Caco-2 (cell line): ENCODE data around the gene TBX2. TPM values are rescaled to one million over a fixed set of nuclear protein-coding genes. Genes with fewer than 3 reads are reported as not detected.

Experiments used
- BruUV-seq: library from RNA; stranded (reverse); fragments of 400-500 nt; replicated peaks from 2 replicates; lab custom pipeline; 2021; lab: Mats Ljungman, UMichigan
- CTCF ChIA-PET: fragments of 300-600 bp; sonication (Branson Sonifier 250); formaldehyde crosslinking; loops from one replicate; lab custom pipeline; 2022; ENCODE audit warnings: antibody characterized with exemption; lab: Charles Lee
- POLR2A ChIA-PET: fragments of 300-600 bp; sonication (Branson Sonifier 250); formaldehyde crosslinking; loops from one replicate; lab custom pipeline; 2022; ENCODE audit warnings: antibody characterized with exemption; lab: Charles Lee
- DNase-seq, 2 experiments: peaks; one replicate each; pipeline versions ENCODE4 v3.0.0 to v3.0.0-alpha.2; 2020 to 2022
- H3K27me3 ChIP-seq: replicated peaks from 2 replicates; pipeline ENCODE4 v1.6.0; 2011; ENCODE audit warnings: low read length; ENCODE audit not compliant: control insufficient read depth, insufficient read depth
- H3K36me3 ChIP-seq: 2 replicates; pipeline ENCODE4 v1.5.1; 2011; ENCODE audit warnings: low read length; ENCODE audit not compliant: control insufficient read depth, insufficient read depth
- H3K4me1 ChIP-seq: fragments of 250-450 bp; sonication (Bioruptor Pico); 2 replicates; pipeline ENCODE4 v1.5.1; 2020; ENCODE audit warnings: mild to moderate bottlenecking
- H3K4me3 ChIP-seq: 2 replicates; pipeline ENCODE4 v1.5.1; 2011; ENCODE audit warnings: low read depth, mild to moderate bottlenecking, control low read depth, low read length
- H3K9me3 ChIP-seq: fragments of 250-450 bp; sonication (Bioruptor Pico); 2 replicates; pipeline ENCODE4 v1.5.1; 2020; ENCODE audit warnings: mild to moderate bottlenecking, moderate library complexity
- H3K27ac Mint-ChIP-seq: one replicate; pipeline ENCODE4 v1.8.0; 2022; ENCODE audit warnings: mixed read lengths; ENCODE audit not compliant: unreplicated experiment
- H3K27me3 Mint-ChIP-seq: one replicate; pipeline ENCODE4 v1.8.0; 2022; ENCODE audit warnings: mixed read lengths; ENCODE audit not compliant: insufficient read depth, unreplicated experiment
- H3K36me3 Mint-ChIP-seq: one replicate; pipeline ENCODE4 v1.8.0; 2022; ENCODE audit warnings: mild to moderate bottlenecking, mixed read lengths; ENCODE audit not compliant: insufficient read depth, unreplicated experiment
- H3K4me1 Mint-ChIP-seq: one replicate; pipeline ENCODE4 v1.8.0; 2022; ENCODE audit warnings: low read depth, mixed read lengths; ENCODE audit not compliant: unreplicated experiment
- H3K4me3 Mint-ChIP-seq: one replicate; pipeline ENCODE4 v1.8.0; 2022; ENCODE audit warnings: mild to moderate bottlenecking, moderate library complexity, mixed read lengths; ENCODE audit not compliant: unreplicated experiment
- H3K9me3 Mint-ChIP-seq: one replicate; pipeline ENCODE4 v1.8.0; 2022; ENCODE audit warnings: mixed read lengths; ENCODE audit not compliant: unreplicated experiment
- intact Hi-C: fragments of 100-400 bp; cut with micrococcal nuclease; formaldehyde crosslinking; loops from one replicate; pipeline ENCODE4 v1.10.0; 2022; ENCODE audit not compliant: unreplicated experiment
- total RNA-seq: library from RNA; stranded (reverse); gene quantifications from 2 replicates; pipeline ENCODE4 v1.2.3, GENCODE V29; 2022
- TF ChIP-seq, protein P1 (sequence below), 2 experiments: fragments of 200-600 bp in 1 of 2; IDR thresholded peaks; 1 replicate in 1 of 2; 2 replicates in 1 of 2; pipeline versions ENCODE4 v1.5.1 to v1.8.0; 2011 to 2022; ENCODE audit warnings: antibody characterized with exemption in 1 of 2, control low read depth in 1 of 2, inconsistent platforms in 1 of 2, low read depth in 1 of 2, low read length in 1 of 2, mild to moderate bottlenecking in 1 of 2, moderate library complexity in 1 of 2; ENCODE audit not compliant: insufficient read depth in 1 of 2, severe bottlenecking in 1 of 2, unreplicated experiment in 1 of 2

Gene TBX2
- total RNA-seq, 1 experiment from 2014 or later: 8.9 TPM

DNA sequence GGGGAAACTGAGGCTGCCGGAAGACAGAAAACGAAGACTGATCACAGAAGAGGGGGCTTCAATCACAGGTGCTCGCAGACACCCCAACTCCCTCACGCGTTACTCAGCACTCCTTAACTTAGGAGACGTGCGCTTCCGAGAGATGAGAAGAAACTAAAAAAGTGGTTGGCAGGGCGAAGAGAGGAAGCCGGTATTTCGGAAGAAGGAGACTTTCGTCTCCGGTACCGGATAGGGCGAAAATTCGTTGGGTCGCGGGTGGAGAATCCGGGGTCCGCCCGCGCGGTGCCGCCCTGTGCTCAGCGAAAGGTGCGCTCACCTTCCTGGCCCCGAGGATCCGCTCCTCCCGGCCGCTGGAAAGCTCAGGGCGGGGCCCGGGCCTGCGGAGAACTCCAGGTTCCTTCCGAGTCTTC, 917 bp upstream of the TBX2 start:
- no TSS peak for BruUV-seq
- Mint-ChIP-seq H3K4me3 (peak overlapping the region; percentile 85), H3K27me3 (no peaks in the 10 kb centered on the region), H3K9me3 (no peaks in the 10 kb centered on the region), H3K4me1 (peaks cover 24% of the 10 kb centered on the region), H3K27ac (peak overlapping the region; percentile 78), H3K36me3 (peaks cover 26% of the 10 kb centered on the region)
- peaks cover 23% of the 10 kb centered on the region for H3K4me1 ChIP-seq
- H3K27me3 ChIP-seq: no peaks in the 10 kb centered on the region
- ChIA-PET CTCF (interaction anchor here (1.2 to 2.7 kb wide), 3 partner anchors 11 to 427 kb away, joined by 5 to 12 read pairs (median 5); no protein-coding TSS in a partner anchor), POLR2A (interaction anchor here (0.6 kb wide), 1 partner anchor 41 kb away, joined by 3 read pairs; no protein-coding TSS in a partner anchor)
- TF ChIP-seq, protein P1, sequence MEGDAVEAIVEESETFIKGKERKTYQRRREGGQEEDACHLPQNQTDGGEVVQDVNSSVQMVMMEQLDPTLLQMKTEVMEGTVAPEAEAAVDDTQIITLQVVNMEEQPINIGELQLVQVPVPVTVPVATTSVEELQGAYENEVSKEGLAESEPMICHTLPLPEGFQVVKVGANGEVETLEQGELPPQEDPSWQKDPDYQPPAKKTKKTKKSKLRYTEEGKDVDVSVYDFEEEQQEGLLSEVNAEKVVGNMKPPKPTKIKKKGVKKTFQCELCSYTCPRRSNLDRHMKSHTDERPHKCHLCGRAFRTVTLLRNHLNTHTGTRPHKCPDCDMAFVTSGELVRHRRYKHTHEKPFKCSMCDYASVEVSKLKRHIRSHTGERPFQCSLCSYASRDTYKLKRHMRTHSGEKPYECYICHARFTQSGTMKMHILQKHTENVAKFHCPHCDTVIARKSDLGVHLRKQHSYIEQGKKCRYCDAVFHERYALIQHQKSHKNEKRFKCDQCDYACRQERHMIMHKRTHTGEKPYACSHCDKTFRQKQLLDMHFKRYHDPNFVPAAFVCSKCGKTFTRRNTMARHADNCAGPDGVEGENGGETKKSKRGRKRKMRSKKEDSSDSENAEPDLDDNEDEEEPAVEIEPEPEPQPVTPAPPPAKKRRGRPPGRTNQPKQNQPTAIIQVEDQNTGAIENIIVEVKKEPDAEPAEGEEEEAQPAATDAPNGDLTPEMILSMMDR (IDR thresholded peaks at IDR 0.05; ENCODE audit: insufficient read depth in 1 of 2, low read depth in 1 of 2, low read length in 1 of 2, severe bottlenecking in 1 of 2, unreplicated experiment in 1 of 2): no peak
- DNase-seq: no peak
- H3K4me3 ChIP-seq: peak overlapping the region; percentile 72
- intact Hi-C loops: loop anchor here (1.0 kb wide), 1 partner anchor 11 kb away; no protein-coding TSS in a partner anchor
- no peaks in the 10 kb centered on the region for H3K36me3 ChIP-seq
- no peaks in the 10 kb centered on the region for H3K9me3 ChIP-seq

DNA sequence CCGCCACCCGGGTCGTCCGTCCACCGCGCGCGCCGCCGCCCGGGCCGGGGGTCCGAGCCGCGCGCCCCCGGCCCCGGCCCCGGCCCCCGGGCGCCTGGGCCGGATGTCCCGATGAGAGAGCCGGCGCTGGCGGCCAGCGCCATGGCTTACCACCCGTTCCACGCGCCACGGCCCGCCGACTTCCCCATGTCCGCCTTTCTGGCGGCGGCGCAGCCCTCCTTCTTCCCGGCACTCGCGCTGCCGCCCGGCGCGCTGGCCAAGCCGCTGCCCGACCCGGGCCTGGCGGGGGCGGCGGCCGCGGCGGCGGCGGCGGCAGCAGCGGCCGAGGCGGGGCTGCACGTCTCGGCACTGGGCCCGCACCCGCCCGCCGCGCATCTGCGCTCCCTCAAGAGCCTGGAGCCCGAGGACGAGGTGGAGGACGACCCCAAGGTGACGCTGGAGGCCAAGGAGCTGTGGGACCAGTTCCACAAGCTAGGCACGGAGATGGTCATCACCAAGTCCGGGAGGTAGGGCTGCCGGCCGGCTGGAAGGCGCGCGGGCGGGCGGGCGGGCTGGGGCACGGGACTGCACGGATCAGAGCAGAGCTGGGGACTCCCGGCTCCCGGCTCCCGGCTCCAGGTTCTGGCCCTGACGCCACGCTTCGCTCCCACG, 548 bp downstream of the TBX2 start:
- Histone ChIP-seq H3K27me3 (no peaks in the 10 kb centered on the region), H3K9me3 (no peaks in the 10 kb centered on the region), H3K36me3 (no peaks in the 10 kb centered on the region), H3K4me3 (peak overlapping the region; percentile 72), H3K4me1 (peaks cover 8% of the 10 kb centered on the region)
- Mint-ChIP-seq H3K27ac (no peak overlapping the region), H3K36me3 (peaks cover 18% of the 10 kb centered on the region), H3K4me1 (peaks cover 9% of the 10 kb centered on the region), H3K27me3 (no peaks in the 10 kb centered on the region), H3K9me3 (no peaks in the 10 kb centered on the region), H3K4me3 (peak overlapping the region; percentile 85)
- TF ChIP-seq, protein P1 (IDR thresholded peaks at IDR 0.05; ENCODE audit: insufficient read depth in 1 of 2, low read depth in 1 of 2, low read length in 1 of 2, severe bottlenecking in 1 of 2, unreplicated experiment in 1 of 2): no peak
- ChIA-PET CTCF (interaction anchor here (0.6 to 2.7 kb wide), 10 partner anchors 9 to 429 kb away, joined by 3 to 12 read pairs (median 4); no protein-coding TSS in a partner anchor), POLR2A (interaction anchor here (0.6 to 1.3 kb wide), 3 partner anchors 9 to 175 kb away, joined by 3 read pairs; no protein-coding TSS in a partner anchor)
- BruUV-seq: no TSS peak
- intact Hi-C loops: no loop called here
- DNase-seq: peak; percentile 79 to 82

DNA sequence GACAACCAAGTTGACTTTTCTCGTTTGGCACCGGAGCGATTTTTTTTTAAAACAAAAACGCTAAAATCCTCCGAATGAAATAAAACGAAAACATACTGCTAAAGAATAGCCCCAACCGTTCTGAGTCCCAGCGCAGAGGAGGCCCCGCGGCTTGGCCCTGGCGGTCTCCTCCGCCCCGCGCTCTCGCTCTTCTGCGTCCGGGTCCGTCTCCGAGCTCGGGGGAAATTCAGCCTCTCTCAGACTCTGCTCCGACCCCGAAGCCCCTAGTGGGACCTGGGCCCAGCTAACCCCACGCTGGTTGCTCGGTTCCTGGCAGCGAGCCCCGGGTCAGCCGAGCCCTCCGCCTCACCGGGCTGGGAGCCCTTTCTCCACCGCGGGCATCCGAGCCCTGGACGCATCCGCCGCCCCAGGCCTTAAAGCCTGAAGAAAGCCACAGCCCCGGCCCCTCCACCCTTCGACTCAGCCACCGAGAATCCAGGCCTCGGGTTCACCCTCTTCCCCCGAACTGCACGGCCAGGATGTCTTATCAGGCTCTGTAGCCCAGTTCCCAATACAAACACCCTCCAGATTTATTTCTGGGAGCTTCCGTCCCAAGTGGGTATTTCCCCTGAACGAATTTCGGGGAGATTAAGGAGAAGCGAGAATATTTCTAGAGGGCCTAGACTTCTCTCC, 1.2 kb downstream of the TBX2 start:
- no peak overlapping the region for H3K27ac Mint-ChIP-seq
- no peak for DNase-seq
- no peaks in the 10 kb centered on the region for H3K27me3 ChIP-seq
- intact Hi-C loops: no loop called here
- CTCF ChIA-PET: interaction anchor here (0.6 to 1.6 kb wide), 5 partner anchors 8 to 182 kb away, joined by 3 to 6 read pairs (median 4); no protein-coding TSS in a partner anchor
- no peaks in the 10 kb centered on the region for H3K27me3 Mint-ChIP-seq
- POLR2A ChIA-PET: interaction anchor here (0.6 kb wide), 1 partner anchor 26 kb away, joined by 3 read pairs; no protein-coding TSS in a partner anchor
- peaks cover 2% of the 10 kb centered on the region for H3K4me1 Mint-ChIP-seq
- peak overlapping the region; percentile 85 for H3K4me3 Mint-ChIP-seq
- H3K9me3 Mint-ChIP-seq: no peaks in the 10 kb centered on the region
- peak overlapping the region; percentile 72 for H3K4me3 ChIP-seq
- H3K9me3 ChIP-seq: no peaks in the 10 kb centered on the region
- TF ChIP-seq, protein P1 (IDR thresholded peaks at IDR 0.05; ENCODE audit: insufficient read depth in 1 of 2, low read depth in 1 of 2, low read length in 1 of 2, severe bottlenecking in 1 of 2, unreplicated experiment in 1 of 2): no peak
- H3K36me3 ChIP-seq: no peaks in the 10 kb centered on the region
- peaks cover 5% of the 10 kb centered on the region for H3K4me1 ChIP-seq
- peaks cover 14% of the 10 kb centered on the region for H3K36me3 Mint-ChIP-seq
- TSS peak; percentile 36 for BruUV-seq
